Stimulated activated CD4-positive, alpha-beta T cell treated with anti-CD3 and anti-CD28 coated beads, Interleukin-12 subunit alpha, Interleukin-12 subunit beta, amount 100 ng/mL, for 4 hours (primary cell): ENCODE results near the gene GNA12.

Experiments
- DNase-seq: peaks from one replicate; pipeline ENCODE4 v3.0.0-alpha.2; 2020

Gene GNA12

DNA sequence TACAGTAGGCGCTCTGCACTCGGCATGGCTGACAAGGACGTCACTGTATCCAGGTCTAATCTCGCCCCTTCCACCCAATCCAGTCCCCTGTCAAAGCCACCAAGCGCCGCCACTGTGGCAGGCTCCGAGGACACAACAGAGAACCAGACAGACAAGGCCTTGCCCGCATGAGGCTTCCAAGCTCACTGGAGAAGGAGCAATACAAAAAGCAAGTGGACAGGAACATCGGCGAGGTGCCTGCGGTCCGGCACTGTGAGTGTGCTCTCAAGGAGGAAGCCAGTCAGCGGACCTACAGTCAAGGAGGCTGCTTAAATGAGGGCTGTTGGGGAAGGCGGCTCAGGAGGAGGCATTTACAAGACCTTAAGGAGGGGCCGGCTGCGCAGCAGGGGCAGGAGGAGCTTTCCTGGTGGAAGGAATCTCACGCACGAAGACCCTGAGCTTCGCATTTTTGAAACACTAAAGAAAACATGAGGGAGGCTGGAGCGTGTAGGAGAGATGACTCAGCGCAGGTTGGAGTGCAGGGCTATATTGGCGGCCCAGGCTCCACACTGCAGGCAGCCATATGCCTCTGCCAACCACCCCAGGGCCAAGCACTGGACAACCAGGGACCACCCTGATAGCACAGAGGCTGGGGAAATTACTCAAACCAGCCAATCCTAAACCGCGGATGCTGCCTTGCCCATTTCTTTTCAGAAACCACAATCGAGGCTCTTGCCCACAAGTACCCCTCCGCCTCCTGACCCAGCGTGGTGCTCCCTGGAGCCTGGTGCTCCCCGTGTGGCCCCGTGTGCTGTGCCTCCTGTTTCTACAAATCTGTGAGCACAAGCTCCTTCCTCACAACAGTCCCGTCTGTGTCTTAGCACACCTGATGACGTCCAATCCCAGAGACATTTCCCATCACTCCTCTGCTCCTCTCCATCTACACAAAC, 28.9 kb downstream of the GNA12 start:
- DNase-seq = no peak

DNA sequence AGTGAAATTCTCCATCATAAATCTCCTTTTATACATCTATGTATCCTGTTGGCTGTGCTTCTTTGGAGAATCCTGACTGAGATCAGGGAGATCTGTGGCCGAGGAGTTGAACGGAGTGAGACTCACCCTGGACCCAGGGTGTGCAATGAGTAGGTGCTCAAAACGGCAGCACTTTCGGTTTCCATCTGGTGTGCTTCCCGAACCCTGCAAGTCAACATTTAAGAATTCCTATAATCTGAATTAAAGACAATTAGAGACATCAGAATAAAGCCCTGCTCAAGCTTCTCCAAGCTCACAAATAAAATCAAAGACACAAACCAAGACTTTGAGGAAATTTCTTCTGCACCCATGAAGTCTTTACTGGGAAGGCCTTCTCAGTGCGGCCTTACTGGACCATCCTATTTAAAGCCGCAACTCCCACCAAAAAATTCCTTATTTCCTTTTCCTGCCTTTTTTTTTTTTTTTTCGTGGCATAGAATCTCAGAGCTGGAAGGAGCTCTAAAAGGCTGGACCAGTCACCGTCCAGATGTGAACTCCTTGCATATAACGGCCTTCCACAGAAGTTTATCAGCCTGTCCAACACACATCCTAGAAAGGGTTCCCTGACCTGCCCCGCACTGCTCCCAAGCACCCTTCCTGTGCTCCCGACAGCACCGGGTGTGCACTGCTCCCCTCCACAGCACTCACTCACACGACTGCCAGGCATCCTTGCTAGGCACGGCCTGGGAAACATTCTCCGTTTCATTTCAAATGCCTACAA, 29.7 kb downstream of the GNA12 start:
- DNase-seq = no peak

DNA sequence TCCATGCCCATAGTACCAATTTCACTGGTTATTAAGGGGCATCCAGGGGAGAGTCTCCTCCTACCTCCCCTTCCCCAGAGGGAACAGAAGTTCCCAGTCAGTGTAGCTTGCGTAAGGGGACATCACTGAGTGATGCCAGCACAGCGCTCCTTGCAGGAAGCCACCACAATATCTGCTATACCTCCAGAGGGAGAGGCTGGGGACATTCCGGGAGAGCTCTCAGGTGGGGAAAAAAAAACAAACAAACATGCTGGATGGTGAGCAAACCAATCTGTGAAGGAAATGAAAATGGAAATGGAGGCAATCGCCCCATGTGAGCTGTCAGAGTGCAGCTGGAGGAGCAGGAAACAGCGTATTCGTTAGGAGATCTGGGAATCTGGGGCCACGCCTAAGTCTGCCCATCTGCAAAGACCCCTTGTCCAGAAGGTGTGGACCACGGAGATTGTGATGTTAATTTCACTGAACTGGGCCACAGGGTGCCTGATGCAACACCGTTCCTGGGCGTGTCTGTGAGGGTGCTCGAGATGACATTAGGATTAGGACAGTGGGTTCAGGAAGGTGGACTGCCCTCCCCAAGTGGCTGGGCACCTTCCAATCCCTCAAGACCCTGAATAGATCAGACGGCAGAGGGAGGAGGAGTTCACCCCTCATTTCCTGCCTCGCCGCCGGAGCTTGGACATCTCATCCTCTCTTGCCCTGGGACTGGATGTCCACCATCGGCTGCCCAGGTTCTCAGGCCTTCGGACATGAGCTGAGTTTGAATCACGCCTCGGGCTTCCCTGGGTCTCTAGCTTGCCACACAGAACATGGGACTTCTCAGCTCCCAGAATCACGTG, 30.5 kb downstream of the GNA12 start:
- no peak for DNase-seq

DNA sequence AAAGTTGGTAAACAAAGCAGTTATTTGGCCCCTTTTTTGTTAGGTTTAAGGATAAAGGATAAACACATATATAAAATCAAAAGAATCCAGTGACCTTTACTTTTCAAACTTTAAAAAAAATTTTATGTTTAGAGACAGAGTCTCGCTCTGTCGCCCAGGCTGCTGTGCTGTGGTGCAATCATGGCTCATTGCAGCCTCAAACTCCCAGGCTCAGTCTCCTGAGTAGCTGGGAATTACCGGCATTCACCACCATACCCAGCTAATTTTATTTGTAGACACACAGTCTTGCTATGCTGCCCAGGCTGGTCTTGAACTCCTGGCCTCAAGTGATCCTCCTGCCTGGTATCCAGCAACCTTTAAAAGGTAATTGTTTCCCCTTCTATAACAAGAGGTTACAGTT, 31.3 kb downstream of the GNA12 start:
- no peak for DNase-seq

DNA sequence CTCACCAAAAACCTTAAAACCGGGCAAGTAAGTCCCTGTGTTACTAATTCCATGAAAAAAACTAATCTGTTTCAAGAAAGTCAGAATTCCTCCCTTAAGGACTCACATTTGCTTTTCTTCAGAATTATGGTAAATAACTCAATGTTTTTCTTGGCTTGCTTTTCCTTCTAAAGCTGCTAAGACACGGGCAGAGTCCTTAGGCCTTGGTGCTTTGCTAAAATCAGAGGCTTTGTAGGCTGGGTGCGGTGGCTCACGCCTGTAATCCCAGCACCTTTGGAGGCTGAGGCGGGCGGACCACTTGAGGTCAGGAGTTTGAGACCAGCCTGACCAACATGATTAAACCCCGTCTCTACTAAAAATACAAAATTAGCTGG, 32.0 kb downstream of the GNA12 start:
- DNase-seq = no peak

DNA sequence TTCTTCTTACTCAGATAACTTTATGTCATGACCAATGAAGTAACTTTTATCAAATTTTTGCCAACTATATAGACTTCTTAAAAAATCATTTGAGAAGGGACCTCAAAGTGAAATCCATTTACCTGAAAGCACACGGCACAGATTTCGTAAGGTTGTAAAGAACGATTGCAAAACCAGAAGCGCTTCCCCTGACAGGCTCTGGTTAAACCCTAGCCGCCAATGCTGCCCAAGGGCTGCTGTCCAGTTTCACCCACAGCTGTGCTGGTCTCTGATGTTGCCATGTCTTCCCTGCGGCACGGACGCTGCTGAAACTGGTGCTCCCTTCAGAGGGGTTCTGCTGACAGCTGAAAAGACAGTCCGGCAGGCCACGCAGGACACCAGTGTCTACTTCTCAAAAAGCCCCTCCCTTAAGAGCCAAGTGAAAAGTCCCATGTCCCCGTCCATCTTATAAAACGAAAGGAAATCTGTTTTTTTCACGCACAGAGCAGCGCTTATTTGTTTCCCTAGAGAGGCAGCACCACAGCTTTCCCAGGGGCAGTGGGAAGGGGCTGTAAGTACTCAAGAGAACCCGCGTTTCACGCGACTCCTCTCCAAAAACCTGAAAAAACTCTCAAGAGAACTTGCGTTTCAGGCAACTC, 32.5 kb downstream of the GNA12 start:
- DNase-seq = no peak

DNA sequence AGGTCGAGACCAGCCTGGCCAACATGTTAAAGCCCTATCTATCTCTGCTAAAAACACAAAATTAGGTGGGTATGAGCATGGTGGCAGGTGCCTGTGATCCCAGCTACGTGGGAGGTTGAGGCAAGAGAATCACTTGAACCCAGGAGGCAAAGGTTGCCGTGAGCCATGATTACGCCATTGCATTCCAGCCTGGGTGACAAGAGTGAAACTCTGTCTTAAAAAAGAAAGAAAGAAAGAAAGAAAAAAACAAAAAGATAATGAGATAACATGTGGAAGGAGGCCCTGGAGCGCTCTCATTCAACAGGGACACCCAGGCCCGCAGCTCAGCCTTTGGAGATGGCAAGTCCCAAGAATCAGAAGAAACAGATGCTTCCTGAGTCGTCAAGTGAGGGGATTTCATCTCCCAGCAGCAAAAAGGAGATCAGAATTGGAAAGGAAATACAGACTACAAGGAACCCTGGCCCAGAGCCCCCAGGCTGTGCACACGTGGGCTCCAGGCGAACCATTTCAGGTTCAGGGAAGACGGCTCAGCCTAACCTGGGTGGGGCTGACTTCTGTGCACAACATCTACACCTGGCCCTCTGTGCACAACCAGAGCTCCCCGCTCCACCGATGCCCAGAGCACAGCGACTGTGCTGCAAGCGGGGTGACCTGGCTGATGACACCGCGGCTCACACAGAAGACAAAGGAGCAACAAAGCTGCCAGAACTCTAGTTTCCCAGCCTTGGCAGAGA, 33.3 kb downstream of the GNA12 start:
- no peak for DNase-seq

DNA sequence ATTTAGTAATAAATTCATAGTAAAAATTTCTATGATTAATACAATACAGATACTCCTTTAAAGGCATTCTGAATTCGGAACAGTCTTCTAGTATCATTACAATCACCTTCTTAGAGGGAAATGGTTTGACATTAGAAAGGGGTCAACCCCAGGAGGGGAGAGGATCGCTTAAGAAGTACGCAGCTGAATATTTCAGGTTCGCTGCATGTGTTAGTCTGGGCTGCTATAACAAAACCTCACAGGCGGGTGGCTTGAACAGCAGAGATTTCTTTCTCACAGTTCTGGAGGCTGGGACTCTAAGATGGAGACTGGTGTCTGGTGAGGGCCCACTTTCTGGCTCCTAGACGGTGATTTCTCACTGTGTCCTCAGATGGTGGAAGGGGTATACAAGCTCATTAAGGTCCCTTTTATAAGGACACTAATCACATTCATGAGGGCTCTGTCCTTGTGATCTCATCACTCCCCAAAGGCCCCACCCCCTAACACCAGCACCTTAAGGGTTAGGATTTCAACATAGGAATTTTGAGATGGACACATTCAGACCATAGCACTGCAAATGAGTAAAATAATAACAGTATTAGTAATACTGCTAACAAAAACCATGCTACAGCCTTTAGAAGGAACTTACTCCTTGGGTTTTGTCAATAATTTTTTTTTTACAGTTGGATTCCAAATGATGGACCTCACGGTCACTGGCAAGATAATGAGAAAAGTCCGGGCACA, 34.0 kb downstream of the GNA12 start:
- DNase-seq = no peak

DNA sequence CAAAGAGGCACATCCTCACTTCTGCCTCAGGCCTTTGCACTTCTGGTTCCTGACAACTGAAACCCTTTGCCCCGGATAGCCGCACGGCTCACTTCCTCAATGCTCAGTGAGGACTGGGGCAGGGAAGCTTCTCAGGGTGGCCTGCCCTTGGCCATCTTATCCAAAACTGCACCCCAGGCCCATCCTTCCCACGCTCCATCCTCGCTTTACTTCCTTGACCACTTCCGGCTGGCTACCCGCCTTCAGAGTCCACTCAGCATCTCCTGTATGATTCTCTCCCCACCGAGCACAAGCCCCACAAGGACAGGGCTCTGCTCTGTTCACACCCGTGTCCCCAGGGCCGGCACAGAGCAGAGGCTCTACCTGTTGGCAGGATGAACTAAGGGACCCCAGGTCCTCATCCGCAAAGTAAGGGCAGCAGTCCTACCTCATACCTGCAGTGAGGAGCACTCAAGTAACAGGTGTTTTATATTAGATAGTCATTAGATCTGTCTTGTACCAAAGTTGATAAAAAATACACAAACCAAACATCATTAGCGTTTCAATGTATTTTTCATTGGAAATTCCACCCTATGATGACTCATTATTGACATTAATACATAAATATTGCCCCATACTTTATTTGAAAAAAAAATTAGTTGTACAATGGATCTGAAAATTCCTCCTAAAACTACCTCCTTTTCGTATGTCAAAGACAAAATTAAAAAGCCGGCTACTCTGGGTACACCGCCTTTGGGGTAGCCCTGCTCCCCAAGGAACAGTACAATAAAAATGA, 35.0 kb downstream of the GNA12 start:
- no peak for DNase-seq

DNA sequence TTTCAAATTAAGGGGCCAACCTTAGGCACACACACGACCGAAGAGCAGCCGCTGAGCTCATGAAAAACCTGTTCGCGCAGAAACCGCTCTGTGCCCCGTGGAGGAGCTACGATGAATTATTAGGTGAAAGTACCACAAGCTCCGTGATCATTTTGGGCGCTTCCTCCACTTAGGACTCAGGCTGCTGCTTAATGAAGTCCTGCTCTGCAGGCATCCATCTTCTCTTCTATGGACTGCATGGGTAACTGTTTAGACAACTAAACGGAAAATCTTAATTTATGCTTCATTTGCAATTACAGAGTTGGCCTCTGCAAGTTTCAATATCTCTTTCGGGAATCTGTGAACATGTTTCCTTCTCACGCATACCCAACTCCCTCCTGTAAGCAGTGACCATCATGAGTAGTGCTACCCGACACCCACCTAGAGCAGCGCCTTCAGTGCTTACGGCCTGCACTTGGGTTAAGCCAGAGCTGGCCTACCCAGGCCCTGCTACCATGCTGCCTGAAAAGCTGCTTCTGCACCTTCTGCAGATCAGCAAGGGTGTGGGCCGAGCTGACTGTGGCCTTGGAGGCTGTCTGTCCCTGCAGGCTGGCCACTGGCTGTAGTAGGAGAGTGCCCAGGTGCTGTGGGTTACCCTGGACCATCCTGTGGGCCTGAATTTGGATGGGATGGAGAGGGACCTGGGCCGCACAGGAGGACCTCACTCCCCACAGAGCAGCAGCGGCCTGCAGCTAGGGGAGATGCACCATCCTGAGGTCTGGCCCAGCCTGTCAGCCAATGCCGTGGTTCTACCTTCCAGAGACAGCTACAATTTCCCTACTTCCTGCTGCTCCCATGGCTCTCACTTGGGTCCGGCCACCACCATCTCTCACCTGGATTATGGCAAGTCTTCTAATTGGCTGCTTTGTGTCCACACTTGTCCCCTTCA, 36.0 kb downstream of the GNA12 start:
- no peak for DNase-seq

DNA sequence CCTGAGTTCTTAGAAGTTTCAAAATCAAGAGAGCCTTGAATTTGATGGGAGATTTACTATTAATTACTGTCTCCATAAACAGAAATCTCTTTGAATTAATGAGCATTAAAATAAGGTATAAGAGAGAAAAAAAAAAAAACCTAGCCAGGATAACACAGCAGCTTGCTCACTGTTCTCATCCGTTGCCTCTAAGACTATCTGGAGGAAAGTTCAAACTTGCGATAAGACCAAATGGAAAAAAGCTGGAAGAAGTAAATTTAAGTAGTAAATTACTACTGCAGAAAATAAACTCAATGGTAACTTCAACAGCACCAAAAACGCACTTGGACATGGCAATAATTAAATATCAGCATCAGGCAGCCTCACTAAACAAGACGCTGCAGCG, 36.7 kb downstream of the GNA12 start:
- no peak for DNase-seq

DNA sequence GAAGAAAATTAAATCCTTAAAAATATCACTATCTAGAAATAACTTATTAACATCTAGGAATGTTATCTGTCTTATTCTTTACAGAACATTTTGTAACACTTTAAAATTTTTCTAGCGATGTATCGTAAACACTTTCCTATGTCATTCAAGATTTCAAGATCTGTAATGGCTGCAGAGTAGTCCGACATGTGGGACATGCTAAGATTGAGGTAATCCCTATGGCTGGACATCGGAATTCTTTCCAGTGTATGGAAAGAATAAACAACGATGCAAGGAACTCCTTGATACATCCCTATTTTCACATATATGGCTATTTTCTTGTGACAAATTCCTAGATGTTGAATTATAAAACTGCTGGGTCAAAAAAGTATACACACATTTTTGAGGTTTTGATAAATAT, 37.5 kb downstream of the GNA12 start:
- DNase-seq = no peak

DNA sequence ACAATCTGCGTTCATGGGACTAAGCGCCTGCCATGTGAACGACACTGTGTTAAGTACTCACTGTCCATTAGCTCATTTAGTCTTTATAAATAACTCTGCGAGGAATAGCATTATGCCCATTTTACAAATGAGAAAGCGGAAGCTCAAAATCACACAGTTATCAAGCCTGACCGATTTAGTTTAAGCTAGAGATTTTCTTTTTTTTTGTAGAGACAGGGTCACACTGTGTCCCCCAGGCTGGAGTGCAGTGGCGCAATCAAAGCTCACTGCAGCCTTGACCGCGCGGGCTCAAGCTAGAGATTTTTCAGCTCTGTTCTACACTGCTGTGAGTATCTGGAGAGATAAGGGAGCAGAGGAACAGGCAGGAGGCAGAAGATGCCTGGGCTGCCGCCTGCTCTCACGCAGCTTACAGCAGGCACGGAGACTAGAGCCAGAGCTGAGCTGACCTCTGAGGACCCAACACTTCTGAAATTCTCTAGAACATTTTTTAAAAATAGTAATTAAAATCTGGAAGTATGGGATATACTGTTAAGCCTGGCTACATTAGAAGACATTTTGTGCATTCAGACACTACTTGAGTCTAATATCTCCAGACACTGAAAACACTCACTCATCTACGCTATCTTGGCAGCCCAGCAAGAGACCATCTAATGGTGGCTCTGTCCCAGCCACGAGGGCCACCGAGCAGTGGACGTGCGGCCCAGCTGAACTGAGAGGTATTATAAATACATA, 38.7 kb downstream of the GNA12 start:
- no peak for DNase-seq

DNA sequence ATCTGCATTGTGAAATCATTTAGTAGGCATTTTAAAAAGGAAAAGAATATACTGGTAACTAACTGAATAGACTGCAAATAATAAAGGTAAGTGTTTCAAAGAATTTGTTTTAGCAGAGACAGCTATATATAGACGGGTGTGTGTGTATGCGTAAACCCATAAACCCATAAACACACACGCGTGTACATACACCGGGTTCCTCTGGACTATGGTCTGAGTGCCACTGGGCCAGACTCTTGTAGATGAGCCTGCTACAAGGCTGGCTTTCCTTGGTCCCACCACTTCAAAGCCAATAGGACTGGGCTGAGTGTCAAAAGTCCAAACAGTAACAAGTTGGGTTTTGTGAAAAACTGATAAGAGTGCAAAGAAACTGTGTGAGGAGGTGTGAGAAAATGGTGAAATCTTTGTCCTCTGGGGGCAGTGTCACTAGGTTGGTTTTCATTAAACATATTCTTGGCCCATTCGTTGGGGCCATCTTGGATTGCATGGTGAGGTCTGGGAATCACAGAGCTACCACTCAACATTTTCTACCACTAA, 39.8 kb downstream of the GNA12 start:
- DNase-seq = no peak

DNA sequence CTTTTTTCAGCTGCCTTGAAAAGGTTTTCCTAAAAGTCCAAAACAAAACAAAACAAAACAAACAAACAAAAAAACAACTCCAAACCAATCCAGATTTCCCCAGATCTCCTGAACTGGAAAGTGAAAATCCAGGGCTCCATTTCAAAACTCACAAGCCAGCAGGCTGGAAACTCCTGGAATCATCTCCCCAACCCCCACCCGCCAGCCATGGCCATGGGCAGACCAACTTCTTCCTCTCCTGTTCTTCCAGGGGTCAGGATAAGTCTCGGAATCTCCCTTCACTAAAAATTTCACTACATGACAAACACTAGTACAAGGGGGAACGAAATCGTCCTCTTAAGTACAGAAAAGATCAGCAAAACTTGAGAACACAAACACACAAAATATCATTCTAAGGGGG, 40.4 kb downstream of the GNA12 start:
- DNase-seq = no peak

DNA sequence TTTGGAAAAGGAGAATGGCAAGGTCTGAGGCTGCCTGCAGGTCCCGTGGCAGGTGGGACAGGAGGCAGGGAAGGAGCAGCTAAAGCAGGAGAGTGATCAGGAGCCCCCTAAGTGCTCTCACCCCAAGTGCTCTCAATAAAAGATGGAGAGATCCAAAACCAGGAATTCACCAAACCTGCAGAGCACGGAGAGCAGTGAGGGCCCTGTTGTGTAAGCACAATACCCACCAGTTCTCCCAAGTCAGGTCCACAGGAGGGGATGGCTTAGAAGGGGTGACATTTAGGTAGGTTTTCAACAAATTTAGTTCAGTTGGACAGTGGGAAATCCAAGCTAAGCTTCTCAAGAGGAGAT, 40.8 kb downstream of the GNA12 start:
- no peak for DNase-seq

DNA sequence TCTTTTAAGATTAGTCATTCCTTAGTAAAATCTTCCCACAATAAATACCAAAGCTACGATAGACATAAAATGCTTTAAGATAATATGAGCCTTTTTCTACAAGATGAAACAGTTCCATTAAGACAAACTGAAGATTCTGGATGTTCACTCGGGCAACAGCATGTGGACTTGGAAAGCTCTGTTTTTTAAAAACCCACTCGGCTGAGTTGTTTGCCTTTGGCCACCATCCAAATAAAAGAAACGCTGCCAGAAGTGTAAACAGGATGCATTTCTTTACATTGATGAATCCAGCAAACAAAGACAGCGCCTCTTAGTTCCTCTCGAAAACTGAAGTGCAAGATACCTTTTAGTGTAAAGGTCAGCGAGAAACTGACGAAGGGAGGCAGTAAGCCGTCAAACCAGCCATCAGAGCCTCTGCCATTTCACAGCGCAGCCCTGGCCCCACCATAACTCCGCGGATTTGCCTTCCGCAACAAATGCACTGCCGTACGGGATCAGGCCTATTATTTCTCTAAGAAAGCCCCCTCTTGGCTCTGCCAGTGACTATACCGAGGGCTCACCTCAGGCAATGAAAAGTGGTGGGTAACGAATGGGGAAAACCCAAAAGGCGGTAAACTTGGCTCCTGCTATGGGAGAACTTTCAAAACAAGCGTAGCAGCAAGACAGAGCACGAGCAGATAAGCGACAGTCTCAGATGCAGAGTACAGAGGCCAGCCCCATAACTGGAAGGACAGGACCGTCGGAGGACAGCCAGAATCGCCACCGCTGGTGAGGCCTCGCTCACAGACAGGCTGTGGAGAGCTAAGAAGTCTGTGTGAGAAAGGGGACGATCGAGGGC, 41.4 kb downstream of the GNA12 start:
- no peak for DNase-seq

DNA sequence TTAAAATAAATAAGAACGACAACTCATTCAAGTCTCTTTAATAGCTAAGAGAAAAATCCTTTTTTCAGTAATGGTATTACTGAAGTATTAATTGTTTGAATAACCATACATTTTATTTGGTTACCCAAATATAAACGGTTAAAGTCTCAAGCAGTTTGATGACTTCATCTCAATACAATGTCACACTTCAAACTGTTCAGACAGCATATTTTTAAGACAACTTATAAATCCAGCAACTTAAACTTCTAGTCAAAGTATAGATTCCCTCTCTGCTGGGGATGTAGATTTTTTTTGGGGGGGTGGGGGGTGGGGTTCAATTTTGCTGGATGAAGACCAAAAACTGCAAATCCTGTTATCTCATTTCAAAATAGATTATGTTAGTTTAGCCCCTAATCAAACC, 42.0 kb downstream of the GNA12 start:
- no peak for DNase-seq
